HG03039 (cell line): ENCODE measurements around the gene SLC9A8.

ENCODE experiments used
- ATAC-seq: cut with Tn5 transposase; IDR thresholded peaks from one replicate; pipeline ENCODE4 v1.9.1; 2021; ENCODE audit warnings: mild to moderate bottlenecking, moderate library complexity; ENCODE audit not compliant: unreplicated experiment

The SLC9A8 gene

DNA sequence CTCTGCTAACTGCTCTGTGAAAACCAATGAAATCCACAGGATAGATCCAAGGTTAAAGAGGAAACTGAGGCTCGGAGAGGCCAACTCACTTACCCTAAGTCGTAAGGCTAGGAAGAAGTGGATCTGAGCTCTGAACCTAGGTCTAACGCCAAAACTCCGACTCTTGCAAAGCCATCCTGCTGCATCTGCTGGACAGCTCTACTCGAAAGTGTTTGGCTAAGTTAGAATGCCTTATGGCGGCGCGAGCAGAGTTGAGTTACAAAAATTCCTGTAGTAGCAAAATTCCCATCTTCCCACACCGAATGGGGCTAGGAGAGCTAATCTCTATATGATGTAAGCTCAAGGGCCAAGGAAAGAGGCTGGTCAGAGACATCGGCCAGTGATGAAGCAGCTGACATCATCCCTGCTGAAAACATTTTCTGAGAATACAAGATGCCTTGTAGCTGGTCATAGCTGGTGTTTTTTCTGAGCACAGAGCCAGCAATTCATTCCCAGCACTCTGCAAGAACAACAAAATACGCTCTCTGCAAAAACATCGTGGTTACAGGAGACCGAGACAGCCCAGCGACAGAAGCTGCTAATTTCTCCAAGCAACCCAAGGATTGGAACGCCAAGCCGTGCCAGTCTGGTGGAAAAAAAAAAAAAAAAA, 100.9 kb downstream of the SLC9A8 start:
- ATAC-seq, result no peak

DNA sequence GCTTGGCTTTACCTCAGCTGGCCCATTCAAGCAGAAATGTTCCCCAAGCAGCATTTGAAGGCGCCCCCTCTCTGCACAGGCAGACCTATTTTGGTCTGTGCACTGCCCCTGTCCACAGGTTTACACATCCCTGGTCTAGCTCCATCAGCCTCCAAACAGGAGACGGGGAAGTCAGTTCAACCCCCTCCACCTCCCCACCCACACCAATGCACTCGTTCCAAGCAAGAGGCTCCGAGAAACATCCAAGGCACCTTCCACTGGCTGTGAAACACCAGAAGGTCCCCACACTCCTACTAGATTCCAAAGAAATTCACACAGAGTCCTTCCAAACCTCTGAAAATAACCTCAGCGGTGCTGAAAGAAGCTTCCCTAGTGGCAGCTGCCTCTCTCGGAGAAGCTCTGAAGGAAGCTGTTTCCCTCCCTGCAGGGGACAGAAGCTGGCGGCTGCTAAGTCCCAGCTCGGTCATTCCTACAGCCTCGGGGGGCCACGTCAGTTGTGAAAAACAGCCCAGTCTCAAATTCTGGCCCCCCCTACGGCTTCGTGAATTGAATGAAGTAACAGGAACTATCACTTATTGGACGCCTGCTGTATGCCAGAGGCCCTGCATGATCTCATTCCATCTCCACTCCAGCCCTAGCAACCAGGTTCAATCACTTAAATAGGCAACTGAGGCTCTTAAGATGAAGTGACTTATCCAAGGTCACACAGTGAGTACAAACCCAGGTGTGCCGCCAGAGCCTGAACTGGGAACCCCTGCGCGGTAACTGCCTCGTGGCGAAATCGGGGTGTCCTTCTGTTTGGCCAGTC, 101.9 kb downstream of the SLC9A8 start:
- ATAC-seq, result no peak

DNA sequence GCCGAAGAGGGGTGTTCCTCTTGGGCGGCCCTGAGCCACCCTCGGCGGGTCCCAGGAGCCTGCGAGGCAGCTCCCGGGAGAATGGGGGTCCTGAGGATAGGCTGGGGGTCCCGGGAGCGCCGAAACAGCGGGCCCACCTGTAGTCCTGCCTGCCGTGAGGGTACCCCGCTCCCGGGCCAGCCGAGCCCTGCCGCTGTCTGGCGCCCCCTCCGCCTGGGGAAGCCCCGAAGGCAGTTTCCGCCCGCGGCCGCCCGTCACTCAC, 102.4 kb downstream of the SLC9A8 start:
- ATAC-seq, result no peak

DNA sequence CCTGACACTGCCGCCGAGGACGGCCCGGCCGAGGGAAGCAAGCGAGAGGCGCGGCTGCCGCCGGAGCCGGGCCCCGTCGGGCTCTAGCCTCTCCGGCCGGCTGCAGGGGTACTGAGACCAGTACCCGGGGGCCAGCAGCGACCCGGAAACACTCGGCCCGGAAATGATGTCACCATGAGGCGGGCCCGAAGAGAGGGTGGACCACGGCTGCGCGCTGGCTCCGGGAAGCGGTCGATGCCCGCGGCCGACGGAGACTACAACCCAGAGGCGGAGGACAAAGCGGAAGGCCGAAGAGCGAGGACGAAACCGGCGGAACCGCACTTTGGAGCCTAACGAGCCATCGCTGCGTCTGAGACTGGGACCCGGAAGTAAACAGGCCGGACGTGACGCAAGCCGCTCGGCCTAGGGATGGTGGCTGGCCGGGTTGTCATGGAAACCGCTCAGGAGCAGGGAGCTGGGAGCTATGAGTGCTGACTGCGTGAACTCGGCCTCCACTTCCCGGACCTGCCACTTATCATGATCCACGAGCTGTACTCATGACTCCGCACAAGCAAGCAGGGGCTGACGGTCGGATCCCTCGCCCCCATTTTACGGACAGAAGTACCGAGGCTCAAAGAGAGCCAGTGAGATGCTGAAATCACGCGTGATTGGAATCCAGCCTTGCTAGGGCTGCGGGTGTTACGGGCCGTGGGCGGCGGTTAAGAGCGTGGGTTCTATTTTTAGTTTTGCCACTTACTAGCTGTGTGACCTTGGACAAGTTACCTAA, 102.9 kb downstream of the SLC9A8 start, which contains the start of gene SPATA2:
Gene SPATA2, minus strand, starts transcription at position 150 of the 766 bp plus-strand sequence. CDS start 7,039 bp downstream, outside the sequence.
- peak; percentile 76 for ATAC-seq

DNA sequence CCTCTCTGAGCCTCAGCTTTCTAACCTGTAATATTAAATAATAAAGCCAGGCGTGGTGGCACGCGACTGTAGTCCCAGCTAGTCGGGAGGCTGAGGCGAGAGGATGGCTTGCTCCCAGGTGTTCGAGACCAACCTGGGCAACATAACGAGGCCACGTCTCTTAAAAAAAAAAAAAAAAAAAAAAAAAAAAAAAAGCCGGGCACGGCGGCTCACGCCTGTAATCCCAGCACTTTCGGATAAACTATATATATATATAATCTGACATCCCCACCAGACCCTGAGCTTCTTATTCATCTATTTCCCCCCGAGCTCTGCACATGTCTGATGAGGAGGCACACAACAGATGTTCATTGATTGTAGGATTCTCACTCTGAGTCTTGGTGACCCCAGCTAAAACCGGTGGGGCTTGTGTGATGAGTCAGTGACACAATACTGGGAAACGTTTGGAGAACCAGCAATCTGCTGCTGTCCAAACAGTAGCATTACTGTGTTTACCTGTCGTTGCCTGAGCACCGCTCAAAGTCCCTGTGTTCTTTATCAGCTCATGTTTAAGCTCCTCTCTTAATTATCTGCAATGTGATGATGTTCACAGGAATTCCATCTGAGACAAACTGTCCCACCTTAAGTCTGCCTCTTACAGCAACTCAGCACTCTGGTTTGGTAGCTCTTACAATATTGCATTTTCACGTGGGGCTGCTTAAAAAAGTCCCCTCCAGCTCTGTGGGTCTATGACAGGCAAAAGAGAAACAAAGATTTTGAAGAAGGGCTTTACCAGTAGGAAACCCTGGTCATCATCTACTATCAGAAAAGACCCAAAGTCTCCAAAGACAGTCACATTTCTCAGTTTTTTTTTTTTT, 103.7 kb downstream of the SLC9A8 start:
- no peak for ATAC-seq

DNA sequence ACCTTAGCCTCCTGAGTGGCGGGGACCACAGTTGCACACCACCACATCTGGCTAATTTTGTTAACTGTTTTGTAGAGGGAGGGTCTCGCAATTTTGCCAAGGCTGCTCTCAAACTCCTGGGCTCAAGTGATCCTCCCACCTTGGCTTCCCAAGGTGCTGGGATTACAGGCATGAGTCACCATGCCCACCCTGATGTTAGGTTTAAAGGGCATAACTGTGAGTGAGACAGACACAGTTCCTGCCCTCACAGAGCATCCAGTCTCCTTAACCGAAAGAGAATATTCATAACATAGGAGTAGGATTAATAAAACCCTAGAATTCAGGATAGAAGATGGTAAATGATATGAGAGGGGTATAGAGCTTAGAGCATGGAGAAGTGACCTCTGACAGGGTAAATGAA, 105.8 kb downstream of the SLC9A8 start:
- no peak for ATAC-seq

DNA sequence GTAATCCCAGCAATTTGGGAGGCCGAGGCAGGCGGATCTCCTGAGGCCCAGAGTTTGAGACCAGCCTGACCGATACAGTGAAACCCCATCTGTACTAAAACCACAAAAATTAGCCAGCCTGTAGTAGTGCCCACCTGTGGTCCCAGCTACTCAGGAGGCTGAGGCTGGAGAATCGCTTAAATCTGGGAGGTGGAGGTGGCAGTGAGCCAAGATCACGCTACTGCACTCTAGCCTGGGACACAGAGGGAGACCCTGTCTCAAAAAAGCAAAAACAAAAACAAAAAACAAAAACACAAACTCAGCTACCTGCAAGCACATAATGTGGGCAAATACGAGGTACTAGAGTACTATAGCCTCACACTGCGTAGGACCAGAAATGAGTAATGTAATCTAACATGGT, 106.4 kb downstream of the SLC9A8 start:
- no peak for ATAC-seq

DNA sequence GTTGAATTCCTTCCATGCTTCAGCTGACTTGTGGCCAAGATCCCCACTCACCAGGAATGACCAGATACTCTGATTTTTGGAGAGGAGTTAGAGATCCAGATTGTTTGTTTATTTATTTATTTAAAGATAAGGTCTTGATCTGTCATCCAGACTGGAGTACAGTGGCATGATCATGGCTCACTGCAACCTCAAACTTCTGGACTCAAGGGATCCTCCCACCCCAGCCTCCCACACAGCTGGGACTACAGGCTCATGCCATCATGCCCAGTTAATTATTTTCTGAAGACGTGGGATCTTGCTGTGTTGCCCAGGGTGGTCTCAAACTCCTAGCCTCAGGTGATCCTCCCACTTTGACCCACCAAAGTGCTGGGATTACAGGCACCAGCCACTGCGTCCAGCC, 106.8 kb downstream of the SLC9A8 start:
- ATAC-seq, result no peak

DNA sequence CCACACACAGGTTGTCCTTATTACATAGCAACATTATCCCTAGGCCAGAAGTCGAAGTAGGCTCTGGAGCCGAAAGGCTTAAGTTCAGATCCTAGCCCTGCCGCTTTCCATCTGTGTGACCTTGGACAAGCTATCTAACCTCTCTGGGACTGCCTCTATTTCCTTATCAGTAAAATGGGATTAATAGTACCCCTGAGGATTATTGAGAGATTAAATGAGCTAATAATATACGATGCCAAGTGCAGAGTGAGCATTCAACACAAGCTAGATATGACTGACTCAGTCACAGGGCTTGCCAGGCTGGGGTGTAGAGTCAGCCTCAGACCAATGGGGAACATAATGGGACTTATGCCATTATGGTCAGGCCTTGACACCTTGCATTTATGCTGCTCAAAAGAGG, 111.6 kb downstream of the SLC9A8 start:
- no peak for ATAC-seq

DNA sequence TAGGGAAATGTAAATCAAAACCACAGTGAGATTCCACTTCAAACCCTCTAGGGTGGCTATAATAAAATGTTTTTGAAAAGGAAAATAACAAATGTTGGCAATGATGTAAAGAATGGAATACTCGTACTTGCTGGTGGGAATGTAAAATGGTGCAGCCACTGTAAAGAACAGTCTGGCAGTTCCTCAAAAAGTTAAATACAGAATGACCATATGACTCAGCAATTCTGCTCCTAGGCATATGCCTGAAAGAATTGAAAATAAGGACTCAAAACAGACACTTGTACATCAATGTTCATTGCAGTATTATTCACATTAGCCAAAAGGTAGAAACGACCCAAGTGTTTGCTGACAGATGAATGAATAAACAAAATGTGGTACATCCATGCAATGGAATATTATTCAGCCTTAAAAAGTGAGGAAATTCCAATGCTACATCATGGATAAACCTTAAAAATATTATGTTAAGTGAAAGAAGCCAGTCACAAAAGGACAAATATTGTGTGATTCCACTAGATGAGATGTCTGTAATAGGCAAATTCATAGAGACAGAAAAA, 113.3 kb downstream of the SLC9A8 start:
- ATAC-seq, result no peak

DNA sequence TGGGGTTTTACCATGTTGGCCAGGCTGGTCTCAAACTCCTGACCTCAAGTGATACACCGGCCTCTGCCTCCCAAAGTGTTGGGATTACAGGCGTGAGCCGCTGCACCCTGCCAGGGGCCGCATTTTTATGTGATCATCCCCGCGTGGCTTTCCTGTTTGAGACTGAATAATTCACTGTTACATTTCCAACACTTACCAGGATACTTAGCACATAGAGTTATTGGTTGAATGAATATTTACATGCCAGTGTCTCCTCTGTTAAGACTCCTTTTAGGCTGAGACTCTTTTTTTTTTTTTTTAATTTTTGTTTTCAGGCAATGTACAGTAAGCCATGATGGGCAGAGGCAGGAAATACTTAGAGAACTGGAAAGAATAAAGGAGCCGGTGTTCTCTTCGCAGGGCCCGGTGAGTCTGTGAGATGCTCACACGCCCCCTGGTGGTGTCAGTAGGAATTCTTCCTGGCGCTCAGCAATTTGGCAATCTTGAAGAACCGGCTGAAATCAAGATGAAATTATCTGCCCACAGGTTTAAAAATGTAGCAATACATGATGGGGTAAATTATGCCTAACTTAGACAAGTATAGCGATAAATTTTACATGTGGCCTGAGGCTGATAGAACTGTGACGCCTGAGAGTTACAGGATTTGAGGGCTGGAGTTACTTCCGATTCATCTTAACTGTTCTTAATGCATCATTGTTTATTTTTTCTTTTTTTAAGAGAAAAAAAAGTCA, 115.9 kb downstream of the SLC9A8 start:
- ATAC-seq, result no peak

DNA sequence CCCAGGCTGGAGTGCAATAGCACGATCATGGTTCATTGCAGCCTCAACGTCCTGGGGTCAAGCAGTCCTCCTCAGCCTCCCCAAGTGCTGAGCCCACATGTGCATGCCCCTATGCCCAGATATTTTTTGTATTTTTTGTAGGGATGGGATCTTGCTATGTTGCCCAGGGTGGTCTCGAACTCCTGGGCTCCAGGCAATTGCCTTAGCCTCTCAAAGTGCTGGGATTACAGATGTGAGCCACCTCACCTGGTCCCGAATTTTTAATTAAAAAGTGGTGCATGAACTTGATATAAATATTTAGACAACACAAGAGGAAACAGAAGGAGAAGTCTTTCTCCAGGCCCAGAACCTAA, 116.5 kb downstream of the SLC9A8 start:
- ATAC-seq, result no peak

DNA sequence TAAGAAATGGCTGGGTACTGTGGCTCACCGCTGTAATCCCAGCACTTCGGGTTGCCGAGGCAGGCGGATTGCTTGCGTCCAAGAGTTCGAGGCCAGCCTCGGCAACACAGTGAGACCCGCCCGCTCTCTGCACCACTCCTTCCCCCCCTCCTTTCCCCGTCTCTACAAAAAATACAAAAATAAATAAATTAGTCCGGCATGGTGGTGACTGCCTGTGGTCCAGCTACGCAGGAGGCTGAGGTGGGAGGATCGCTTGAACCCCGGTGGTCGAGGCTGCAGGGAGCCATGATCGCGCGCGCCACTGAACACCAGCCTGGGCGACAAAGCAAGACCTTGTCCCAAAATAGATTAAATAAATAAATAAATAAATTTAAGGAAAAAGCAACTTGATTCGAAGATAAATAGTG, 123.1 kb downstream of the SLC9A8 start:
- ATAC-seq, result peak; percentile 8

DNA sequence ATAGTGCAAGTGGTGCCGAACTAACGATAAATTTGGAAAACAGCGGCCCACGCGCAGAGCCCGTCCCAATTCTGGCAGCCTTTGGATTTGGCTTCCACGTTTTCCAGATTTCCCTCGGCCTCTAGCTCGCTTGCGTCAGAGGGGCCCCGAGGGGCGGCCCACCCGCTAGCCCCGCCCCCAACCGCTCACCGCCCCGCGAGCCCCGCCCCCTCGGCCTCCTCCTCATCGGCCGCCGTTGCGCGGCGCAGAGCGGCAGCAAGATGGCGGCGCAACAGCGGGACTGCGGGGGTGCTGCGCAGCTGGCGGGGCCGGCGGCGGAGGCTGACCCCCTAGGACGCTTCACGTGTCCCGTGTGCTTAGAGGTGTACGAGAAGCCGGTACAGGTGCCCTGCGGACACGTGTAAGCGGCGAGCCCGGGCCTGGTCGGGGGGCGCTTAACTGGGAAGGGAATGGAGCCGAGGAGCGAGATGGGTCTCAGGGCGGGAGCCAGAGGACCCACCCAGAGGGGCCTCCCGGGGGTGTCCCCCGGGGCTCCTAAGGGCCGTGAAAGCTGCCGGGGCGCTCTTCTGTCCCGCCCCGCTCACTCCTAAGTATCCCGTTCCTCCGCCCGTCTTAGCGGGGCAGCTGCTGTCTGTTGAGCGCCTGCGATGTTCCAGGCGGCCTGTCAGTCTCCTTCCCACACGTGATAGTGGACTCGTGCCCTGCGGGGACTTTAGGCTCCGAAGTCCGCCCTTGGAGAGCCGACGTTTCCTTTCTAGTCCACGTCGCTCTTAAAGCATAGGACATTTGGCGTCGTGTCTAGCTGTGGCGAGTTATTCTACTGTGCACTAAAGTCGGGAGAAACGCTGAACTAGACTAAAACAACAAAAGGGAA, 123.8 kb downstream of the SLC9A8 start, which contains the start of gene RNF114:
Gene RNF114, plus strand, starts transcription at position 245 of the 874 bp plus-strand sequence. Its CDS starts 16 bp downstream, at position 261.
- peak; percentile 63 for ATAC-seq

DNA sequence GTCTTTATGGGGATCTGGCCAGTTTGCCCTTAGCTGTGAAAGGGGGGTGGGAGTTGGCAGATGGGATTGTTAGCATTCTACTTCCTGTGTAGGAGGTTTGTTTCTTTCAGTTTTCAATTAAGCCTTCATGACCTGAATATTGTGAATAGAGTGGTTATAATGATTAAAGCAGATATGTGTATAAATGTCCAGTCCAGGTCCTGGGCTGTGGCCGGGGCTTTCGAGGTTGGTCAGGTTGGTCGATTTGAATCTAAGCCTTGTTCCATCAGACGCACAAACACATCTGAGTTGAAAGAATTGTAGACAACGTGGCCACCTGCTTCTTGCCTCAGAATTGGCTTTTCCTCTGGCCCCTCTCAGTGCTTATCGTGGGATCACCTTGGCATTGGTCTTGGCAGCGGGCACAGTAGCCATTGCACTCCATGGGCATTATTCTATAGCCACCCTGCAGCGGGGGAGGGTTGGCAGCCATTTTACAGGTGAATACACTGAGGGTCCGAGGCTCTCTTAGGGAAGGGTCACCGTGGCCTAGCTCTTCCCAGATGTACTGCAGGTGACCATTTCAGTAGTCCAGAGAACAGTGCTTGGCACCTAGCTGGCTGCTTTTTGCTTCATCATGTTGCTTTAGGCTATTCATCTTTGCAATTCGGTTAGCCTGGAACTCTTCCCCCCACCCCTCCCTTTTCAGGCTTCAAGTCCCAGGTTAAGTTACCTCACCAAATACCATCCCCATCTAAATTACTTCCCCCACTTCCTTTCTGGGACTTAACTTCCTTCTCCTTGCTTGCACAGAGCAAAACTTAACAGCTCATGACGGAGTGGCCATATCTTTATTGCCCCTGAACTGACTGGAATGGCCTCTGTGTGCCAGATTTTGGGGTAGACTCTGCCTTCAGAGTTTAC, 124.7 kb downstream of the SLC9A8 start:
- ATAC-seq, result no peak

DNA sequence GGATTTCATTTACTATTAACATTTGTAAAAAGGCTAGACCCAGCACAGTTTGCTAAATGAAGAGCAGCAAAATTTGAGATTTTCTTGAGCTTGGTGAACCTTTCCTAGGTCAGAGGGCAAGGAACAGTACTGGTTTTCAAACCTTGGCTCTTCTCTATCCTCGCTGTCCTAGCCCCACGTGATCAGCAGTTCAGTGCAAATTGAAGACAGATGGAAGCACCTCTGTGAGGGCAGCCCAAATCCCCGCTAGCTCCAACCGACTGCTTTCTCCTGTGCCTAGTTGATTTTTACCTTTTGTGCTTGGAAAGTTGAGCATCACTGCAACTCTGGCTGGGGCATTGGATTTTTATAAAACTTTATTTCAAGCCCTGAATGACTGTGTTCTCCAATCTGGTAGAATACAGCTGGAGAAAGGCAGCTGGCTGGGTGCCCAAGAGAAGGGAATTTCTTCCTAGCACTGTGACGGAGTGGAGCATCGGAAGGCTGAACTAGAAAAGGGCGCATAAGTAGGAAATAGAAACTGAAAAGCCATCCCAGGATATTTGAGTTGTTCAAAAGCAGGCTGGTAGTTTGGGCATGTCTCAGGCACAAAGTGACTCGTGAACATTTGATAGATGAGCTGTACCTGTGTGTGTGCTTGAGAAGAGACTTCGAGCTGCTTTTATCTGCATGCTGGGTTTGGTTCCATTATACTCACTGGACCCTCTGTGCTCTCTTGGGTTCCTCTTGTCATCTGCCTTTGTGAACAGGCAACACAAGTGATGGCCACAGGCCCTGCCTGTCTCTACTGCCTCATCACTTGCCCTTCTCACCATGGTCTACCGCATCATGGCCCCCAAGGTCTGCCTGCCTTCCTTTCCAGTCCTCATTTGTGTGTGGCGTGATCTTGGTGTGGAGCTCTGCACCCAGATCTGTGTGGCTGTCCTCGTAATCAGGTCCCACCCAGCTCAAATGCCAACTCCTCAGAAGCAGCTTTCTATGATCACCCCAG, 125.8 kb downstream of the SLC9A8 start:
- ATAC-seq, result no peak

DNA sequence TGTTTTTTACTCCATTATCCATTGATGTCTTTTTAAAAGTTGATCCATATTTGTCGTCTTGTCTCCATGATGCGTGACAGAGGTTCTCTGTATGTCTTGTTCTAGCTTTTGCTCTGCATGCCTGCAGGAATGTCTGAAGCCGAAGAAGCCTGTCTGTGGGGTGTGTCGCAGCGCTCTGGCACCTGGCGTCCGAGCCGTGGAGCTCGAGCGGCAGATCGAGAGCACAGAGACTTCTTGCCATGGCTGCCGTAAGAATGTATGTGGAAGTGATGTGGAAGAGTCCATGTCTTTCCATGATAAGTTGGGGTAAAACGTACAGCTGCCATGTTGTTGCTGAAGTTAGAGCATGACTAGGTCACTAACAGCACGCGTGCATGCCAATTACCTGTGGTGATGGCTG, 128.8 kb downstream of the SLC9A8 start:
- ATAC-seq, result no peak
